GM21390 (cell line): ENCODE measurements around the gene PRSS33.

Experiments
- ATAC-seq: cut with Tn5 transposase; IDR thresholded peaks from one replicate; pipeline ENCODE4 v1.9.1; 2021; ENCODE audit not compliant: unreplicated experiment

Gene PRSS33

DNA sequence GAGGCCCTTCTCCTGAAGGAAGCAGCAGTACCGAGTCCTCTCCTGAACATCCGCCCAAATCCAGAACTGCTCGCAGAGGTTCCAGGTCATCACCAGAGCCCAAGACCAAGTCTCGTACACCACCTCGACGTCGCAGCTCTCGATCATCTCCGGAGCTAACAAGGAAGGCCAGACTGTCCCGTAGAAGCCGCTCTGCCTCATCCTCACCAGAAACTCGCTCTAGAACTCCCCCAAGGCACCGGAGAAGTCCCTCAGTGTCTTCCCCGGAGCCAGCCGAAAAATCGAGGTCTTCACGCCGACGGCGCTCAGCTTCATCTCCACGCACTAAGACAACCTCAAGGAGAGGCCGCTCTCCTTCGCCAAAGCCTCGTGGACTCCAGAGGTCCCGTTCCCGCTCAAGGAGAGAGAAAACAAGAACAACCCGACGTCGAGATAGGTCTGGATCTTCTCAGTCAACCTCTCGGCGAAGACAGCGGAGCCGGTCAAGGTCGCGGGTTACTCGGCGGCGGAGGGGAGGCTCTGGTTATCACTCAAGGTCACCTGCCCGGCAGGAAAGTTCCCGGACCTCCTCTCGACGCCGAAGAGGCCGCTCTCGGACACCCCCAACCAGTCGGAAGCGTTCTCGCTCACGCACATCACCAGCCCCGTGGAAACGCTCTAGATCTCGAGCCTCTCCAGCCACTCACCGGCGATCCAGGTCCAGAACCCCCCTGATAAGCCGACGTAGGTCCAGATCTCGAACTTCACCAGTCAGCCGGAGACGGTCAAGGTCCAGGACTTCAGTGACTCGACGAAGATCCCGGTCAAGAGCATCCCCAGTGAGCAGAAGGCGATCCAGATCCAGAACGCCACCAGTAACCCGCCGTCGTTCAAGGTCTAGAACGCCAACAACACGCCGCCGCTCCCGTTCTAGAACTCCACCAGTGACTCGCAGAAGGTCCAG is 21.6 kb downstream of the PRSS33 start:
- no peak for ATAC-seq

DNA sequence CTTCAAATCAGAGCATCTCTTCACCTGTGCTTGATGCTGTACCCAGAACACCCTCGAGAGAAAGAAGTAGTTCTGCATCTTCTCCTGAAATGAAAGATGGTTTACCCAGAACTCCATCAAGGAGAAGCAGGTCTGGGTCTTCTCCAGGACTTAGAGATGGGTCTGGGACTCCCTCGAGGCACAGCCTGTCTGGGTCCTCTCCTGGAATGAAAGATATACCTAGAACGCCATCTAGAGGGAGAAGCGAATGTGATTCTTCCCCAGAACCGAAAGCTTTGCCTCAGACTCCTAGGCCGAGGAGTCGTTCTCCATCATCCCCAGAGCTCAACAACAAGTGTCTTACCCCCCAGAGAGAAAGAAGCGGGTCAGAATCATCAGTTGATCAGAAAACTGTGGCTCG is 22.6 kb downstream of the PRSS33 start:
- no peak for ATAC-seq

DNA sequence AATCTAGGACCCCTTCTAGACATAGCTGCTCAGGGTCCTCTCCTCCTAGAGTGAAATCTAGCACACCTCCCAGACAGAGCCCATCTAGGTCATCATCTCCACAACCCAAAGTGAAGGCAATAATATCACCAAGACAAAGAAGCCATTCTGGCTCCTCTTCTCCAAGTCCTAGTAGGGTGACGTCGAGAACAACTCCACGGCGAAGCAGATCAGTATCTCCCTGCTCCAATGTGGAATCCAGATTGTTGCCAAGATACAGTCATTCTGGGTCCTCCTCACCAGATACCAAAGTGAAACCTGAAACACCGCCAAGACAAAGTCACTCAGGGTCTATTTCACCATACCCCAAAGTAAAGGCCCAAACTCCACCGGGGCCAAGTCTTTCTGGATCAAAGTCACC is 24.2 kb downstream of the PRSS33 start:
- ATAC-seq = no peak

DNA sequence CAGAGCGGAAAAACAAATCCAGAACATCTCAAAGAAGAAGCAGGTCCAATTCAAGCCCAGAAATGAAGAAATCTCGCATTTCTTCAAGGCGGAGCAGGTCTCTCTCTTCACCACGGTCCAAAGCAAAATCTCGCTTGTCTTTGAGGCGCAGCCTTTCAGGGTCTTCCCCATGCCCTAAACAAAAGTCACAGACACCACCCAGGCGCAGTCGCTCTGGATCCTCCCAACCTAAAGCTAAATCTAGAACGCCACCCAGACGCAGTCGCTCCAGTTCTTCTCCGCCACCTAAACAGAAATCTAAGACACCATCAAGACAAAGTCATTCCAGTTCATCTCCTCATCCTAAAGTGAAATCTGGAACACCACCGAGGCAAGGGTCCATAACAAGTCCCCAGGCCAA is 24.6 kb downstream of the PRSS33 start:
- no peak for ATAC-seq

DNA sequence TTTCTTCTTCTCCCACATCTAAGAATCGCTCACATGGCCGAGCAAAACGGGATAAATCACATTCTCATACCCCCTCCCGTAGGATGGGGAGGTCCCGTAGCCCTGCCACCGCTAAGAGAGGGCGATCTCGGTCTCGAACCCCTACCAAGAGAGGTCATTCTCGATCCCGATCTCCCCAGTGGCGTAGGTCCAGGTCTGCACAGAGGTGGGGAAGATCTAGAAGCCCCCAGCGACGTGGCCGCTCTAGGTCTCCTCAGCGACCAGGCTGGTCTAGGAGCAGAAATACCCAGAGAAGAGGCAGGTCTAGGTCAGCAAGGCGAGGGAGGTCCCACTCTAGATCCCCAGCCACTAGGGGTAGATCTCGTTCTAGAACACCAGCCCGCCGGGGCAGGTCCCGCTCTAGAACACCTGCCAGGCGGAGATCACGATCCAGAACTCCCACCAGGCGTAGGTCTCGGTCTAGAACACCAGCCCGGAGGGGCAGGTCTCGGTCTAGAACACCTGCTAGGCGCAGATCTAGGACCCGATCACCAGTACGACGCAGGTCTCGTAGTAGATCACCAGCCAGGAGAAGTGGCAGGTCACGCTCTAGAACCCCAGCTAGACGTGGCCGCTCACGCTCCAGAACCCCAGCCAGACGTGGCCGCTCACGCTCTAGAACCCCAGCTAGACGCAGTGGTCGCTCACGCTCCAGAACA is 25.3 kb downstream of the PRSS33 start:
- ATAC-seq = no peak

DNA sequence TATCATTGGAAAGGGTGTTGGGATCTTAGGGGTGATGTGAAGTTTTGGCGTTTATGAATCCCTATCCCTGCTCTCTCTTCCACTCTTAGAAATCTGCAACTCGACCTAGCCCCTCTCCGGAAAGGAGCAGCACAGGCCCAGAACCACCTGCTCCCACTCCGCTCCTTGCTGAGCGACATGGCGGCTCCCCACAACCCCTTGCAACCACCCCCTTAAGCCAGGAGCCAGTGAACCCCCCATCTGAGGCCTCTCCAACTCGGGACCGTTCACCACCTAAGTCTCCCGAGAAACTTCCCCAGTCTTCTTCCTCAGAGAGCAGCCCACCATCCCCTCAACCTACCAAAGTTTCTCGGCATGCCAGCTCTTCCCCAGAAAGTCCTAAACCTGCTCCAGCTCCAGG is 25.9 kb downstream of the PRSS33 start:
- no peak for ATAC-seq

DNA sequence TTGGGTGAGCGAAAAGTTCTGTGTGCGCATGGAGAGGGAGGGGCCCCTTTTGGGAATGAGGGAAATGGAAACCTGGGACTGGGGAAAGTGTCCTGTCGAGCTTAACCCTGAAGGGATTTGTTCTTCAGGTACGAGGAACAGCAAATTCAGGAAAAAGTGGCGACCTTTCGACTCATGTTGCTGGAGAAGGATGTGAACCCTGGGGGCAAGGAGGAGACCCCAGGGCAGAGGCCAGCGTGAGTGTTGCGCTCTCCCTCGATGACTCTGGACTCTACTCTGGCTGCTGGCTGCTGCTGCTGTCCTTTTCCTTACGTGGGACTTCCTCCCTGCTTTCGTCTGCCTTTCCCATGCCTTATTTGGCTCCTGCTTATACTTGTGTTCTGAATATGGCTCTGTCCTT is 30.0 kb downstream of the PRSS33 start:
- ATAC-seq = no peak

DNA sequence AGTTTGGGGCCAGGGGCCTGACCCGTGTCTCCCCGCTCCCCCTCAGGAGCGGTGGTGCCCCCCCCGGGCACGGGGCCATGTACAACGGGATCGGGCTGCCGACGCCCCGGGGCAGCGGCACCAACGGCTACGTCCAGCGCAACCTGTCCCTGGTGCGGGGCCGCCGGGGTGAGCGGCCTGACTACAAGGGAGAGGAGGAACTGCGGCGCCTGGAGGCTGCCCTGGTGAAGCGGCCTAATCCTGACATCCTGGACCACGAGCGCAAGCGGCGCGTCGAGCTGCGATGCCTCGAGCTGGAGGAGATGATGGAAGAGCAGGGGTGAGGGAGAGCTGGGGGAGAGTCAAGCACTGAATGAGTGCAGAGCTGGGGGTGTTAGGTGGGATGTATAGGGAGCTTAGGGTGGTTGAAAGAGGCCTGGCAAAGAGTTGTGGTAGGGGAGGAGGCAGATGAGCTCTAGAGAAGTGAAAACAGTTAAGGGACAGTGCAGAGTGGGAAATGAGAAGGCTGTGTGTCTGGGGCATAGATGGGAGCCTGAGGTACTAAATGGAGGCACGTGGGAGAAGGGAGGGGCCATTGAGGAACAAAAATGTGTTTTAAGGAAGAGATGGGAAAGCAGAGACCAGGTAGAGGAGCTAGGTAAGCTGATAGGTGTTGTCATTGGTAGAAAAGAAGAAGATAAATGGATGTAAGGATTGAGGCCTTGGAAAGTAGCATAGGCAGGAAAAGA is 30.9 kb downstream of the PRSS33 start:
- no peak for ATAC-seq

DNA sequence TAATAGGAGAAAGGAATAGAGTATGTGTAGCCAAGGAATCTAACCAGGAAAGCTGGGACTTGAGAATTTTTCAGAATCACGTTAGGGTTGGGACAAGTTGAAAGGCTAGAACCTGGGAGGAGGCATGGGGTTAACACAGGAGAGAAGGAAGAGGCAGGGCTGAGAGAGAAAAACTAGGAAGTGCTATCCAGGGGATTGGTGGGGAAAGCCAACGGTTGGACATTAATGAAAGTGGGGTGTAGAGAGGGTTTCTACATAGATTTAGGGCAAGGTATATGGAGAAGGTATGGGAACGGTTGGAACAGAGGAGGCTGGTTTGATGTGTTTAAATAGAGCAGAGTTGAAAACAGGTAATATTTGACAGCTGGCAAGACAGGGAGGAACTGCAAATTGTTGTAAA is 32.2 kb downstream of the PRSS33 start:
- no peak for ATAC-seq

DNA sequence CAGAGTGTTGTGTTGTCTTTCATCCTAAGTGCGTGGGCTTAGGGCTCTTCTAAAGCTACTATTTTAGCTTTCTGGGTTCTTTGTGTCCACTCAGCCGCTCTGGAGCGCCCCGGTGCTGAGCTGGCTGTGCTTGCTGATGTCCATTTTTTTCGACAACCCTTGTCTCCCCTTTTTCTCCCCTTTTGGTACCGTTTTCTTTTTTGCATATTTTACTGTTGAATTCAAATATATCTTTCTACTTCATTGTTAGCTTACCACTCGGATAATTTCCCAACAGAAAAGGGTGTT is 33.7 kb downstream of the PRSS33 start:
- ATAC-seq = no peak

DNA sequence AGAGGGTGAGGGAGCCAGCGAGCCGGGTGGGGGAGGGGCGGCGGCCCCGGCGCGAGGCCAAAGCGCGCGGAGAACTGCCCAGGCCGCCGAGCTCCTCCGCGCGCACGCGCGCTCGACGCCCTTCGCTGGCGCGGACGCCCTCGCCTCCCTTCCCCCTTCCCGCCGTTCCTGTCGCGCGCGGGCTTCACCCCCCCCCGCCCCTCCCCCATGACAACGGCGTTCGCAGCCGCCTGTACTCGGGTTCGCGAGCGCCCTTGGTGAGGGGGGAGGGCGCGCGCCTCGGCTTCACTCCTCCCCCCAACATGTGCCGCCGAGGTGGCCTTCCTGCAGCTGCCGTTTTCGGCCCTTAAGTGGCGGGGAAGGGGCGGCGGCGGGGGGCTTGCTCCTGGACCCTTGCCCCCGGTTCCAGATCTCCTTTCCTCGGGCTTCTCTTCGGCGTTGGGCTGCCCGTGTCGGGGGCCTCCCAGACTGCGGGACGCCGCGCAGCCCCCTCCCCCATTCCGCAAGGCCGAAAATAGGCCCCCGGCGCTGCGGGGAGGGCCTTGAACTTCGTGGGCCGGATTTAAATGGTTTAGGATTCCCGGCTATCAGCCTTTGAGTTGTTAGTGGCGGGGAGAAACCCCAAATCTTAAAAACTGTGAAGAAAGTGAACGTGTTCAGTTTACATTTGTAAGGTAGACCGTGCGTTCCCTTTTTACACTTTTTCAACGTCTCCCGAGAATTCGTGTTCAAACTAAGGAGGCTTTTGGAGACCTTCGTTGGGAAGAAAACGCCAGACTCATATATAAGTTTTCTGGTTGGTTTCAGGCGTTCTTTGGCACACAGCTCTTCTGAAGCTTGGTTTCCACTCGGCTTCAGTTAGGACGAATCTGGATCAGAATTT is 34.3 kb downstream of the PRSS33 start:
- peak; percentile 26 for ATAC-seq

DNA sequence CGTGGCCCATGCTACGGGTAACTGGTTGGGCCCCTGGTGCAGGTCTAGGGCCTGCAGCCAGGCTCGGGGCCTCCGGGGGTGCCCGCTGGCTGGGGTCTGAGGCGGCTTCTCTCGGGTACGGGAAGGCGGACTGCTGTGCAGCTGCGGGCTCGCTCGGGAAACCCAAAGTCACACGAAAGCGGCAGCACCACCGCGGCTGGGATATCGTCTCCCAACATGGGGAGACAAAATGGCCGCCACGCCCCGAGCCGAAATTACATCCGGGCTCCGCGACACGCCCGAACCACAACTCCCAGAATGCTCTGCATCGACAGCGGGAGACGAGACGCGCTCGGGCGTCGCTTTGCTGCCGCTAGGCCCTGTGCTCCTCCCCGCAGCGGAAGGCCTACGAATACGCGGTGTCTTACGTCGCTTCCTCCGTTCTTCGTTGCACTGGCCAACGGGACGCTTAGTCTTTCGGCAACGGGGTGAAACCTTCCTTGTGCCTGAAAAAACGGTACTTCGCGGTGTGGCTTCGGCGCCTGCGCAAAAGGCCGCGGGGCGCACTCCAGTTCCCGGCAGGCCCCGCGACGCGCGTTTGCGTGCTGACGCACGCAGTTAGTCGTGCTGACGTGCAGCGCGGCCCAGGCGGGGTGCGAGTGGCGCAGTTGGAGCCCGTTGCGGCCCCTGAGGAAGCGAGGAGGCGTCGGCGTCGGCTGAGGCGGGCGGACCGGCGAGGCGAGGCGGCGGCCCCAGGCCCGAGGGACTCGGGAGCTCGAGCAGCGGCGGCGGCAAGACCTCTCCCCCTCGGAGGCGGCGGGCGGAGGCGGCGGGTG is 35.1 kb downstream of the PRSS33 start, which contains the start of gene SRRM2:
Gene SRRM2, plus strand, starts transcription at position 604 of the 815 bp plus-strand sequence. CDS start 3,727 bp downstream, outside the sequence.
- peak; percentile 77 for ATAC-seq

DNA sequence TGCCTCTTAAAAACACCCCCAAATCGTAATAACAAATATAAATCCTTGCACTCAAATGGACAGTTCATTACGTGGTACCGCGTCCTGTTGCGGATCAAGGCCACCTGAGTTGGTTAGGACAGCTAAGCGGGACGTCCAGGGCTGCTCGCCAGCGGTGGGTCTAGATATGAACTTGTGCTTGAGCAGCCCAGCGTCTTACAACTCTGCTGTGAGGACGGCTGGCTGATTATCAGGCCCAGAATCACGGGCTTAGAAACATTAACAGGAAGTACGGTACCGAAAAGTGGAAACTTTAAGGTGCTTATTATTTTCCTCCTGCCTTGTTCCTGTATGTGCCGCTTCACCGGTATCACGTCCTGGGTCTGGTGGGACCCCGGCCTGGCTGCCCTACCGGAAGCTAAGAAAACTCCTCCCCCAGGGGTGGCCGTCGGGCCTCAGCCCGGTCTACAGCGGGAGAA is 35.8 kb downstream of the PRSS33 start:
- peak; percentile 30 for ATAC-seq

DNA sequence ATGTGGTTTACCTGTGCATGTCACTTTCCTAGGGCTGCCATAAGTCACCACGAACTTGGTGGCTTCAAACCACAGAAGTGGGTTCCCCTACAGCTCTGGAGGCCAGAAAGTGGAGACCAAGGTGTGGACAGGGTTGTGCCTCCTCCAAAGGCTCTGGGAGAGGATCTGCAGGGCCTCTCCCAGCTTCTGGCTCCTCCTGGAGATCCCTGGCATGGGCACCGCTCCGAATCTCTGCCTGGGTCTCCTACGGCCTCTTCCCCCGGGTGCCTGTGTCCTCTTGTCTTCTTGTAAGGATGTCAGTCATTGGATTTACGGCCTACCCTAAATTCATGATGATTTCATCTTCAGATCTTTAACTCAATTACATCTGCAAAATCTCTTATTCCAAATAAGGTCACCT is 37.4 kb downstream of the PRSS33 start:
- no peak for ATAC-seq

DNA sequence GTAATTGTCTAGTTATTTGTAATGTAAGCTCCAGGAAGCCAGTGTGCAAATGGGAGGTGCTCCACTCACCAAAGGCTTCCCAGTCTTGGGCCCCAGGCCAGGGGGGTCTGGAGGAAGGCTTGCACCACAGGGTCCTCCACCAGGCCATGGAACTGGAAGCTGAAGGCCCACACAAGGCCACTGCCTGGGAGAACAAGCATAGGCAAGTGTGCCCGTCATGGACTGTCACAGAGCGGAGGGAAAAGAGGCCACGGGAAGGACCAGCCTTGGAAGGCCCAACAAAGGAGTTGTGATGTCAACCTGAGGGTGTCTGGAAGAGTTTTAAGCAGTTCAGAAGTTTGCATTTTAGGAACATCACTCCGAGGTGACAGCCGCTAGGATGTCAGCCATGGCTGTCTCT is 37.9 kb downstream of the PRSS33 start:
- ATAC-seq = no peak

DNA sequence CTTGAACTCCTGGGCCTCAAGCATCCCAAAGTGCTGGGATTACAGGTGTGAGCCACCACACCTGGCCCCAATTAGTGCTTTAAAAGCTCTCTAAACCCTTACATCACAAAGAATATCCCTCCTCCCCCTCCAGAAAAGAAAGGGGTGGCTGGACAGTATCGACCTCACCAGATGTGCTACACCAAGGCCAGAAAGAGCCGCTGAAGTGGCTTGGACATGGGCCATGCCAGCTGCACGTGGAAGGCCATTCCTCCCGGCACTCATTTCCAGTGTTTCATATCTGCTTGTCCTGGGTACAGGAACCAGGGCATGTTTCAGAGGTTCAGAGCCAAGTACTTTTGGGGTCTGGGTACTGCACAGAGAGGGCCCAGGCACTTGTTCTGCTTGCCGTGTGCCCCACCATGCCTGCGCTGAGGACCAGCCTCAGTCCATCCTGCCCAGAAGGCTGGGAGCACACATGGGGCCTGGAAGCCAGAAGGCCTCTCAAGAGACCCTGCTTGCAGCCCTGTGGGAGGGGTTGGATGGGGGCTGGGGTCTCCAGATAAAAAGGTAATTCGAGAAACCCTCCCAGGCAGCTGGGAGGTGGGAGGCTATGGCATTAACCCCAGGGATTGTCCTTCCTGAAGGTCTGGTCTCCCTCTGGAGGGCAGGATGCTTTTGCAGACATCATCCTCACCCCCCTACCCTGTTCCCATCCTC is 38.5 kb downstream of the PRSS33 start:
- ATAC-seq = no peak

DNA sequence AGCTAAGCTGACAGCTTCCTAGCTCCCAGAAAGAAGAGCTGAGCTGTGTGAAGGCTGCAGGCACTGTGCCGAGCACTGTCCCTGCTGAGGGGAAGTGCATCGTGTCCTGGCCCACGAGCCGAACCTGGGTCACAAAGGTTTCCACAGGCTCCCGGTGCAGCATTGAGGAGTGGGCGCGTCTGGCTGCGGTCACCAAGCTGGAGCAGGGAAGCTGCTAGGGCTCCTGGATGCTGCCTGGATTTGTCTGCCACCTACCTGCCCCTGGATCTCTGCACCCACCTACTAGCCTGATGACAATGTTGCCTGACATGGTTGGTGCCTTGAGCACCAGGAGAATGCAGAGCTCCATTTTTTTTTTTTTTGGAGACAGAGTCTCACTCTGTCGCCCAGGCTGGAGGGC is 41.4 kb downstream of the PRSS33 start:
- no peak for ATAC-seq

DNA sequence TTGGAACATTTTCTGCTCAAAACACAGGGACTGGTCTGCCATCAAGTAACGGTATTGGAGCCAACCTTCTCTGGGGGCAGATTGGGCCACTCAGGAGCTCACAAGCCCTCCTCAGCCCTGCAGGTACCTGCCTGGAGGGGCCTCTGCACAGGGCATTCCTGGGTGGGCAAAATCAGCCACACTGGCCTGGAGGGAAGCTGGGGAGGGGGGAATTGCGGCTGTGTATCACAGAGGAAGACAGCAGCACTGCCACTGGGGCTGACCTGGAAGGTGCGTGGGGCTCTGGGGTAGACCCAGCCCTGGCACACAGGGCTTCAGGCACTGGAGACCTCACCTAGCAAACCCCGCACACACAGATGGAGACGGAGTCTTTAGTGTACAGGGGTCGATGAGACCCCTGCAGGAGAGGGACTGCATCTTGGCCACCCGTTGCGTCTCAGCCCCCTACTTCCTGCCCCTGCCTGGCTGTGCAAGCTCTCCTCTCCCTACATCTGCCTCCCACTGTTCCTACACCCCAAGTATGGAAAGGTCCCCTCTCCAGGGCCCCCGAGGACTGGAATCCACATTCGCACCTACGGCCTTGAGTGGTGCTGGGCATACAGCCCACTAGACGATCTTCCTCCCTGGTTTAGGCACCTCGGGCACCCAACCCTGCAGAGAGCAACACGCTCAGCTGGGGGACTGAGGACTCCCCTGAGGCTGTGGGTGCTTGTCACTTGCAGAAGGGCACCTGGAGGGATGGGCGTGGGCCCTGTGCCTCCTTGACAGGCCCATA is 42.1 kb downstream of the PRSS33 start:
- ATAC-seq = no peak
